ENCODE data around the gene TMPRSS6. TPM values are rescaled to one million over a fixed set of nuclear protein-coding genes. Genes with fewer than 3 reads are reported as not detected.

TMPRSS6 gene
- total and polyA plus RNA-seq, 2 of the 8 experiments (the other 6 are each of a cell fraction or from before 2014, with no cell fraction given), result 0.02 TPM; not detected in 1

GRCh38 chr22:37044634-37045625, 64.6 kb downstream of the TMPRSS6 start (continued):
- TF ChIP-seq CHD7 (IDR thresholded peaks at IDR 0.05; ENCODE audit: insufficient replicate concordance, low read length) (no peak), GABPA (IDR thresholded peaks at IDR 0.05; ENCODE audit: borderline replicate concordance, insufficient read depth, low read length) (no peak), USF2 (IDR thresholded peaks at IDR 0.05; ENCODE audit: low read length) (no peak), HDAC2 (IDR thresholded peaks at IDR 0.05; ENCODE audit: borderline replicate concordance in 1 of 2, low read depth in 2 of 2, low read length in 2 of 2) (no peak), BACH1 (IDR thresholded peaks at IDR 0.05; ENCODE audit: low read length) (no peak), POU5F1 (IDR thresholded peaks at IDR 0.05; ENCODE audit: low read depth, low read length) (no peak), CTBP2 (IDR thresholded peaks at IDR 0.05; ENCODE audit: borderline replicate concordance, insufficient read depth, insufficient read length, low read length) (no peak)
